NCI-H2081 treated with DMSO at 0.1 percent for 48 hours (cell line): ENCODE results near the gene MAP3K13.

Experiments used
- DNase-seq: peaks from one replicate; lab custom pipeline; 2025; lab: John Stamatoyannopoulos, UW

The MAP3K13 gene, protein sequence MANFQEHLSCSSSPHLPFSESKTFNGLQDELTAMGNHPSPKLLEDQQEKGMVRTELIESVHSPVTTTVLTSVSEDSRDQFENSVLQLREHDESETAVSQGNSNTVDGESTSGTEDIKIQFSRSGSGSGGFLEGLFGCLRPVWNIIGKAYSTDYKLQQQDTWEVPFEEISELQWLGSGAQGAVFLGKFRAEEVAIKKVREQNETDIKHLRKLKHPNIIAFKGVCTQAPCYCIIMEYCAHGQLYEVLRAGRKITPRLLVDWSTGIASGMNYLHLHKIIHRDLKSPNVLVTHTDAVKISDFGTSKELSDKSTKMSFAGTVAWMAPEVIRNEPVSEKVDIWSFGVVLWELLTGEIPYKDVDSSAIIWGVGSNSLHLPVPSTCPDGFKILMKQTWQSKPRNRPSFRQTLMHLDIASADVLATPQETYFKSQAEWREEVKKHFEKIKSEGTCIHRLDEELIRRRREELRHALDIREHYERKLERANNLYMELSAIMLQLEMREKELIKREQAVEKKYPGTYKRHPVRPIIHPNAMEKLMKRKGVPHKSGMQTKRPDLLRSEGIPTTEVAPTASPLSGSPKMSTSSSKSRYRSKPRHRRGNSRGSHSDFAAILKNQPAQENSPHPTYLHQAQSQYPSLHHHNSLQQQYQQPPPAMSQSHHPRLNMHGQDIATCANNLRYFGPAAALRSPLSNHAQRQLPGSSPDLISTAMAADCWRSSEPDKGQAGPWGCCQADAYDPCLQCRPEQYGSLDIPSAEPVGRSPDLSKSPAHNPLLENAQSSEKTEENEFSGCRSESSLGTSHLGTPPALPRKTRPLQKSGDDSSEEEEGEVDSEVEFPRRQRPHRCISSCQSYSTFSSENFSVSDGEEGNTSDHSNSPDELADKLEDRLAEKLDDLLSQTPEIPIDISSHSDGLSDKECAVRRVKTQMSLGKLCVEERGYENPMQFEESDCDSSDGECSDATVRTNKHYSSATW

DNA sequence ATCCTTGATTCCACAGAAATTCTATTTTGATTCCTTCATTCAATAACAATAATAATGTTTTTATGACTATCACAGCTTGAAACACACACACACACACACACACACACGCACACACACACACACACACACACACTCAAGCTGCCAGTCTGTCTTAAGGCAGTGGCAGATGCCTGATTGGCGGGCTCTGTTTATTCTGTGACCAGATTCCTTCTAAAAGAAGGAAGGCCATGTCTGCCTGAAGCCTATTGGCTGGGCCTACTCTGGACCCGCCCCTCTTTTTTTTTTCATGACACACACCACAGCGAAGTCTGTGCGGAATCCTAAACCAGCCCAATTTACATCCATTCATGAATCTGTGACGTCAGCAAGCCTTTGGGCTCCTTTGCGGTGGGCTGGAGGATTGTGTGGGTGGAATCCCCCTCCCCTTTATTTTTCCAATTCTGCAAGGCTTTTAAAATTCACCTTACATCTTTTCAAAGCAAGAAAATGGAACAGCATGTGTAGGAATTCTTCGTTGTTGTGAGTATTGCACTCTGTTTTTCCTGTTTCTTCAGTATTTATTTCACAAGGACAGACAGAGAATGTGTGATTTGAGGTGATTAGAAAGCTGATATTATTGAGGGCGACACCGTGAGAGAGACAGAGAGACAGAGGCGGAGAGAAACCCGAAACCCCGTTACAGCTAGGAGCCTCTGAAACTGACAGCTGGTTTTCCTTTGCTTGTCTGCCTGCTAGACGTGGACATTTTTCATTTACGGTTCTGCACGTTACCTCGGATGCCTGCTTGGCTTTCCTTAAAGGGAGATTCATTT, at the start of gene MAP3K13:
MAP3K13 (plus strand) TSS at position 287 of the 812 bp plus-strand sequence. CDS start 65,446 bp downstream, outside the sequence.
- DNase-seq: peak; percentile 96

DNA sequence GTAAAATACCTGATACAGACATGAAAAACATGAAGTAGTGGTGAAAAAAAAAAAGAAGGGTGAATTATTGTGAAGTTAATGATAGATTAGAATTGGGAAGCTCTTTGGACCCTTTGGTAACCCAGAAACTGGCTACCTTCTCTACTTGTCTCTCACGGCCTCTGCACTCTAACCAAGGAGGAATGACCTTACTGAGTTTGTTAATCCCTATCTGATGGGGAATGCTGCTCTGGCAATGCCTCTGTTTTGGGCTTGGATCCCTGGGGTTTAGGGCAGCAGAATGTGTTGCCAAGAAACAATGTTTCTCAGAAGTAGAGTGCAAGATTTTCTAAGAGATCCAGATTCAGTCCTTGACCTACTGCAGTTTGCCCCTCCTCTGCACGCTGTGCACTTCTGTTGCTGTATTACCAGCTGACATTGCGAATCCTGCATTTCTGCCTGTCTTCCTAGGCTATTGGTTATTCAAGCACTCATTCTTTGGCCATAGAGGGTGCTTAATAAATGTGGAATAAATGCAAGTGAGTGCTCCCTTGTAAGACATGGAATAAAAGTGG, 49.2 kb upstream of the MAP3K13 start:
- DNase-seq: no peak

DNA sequence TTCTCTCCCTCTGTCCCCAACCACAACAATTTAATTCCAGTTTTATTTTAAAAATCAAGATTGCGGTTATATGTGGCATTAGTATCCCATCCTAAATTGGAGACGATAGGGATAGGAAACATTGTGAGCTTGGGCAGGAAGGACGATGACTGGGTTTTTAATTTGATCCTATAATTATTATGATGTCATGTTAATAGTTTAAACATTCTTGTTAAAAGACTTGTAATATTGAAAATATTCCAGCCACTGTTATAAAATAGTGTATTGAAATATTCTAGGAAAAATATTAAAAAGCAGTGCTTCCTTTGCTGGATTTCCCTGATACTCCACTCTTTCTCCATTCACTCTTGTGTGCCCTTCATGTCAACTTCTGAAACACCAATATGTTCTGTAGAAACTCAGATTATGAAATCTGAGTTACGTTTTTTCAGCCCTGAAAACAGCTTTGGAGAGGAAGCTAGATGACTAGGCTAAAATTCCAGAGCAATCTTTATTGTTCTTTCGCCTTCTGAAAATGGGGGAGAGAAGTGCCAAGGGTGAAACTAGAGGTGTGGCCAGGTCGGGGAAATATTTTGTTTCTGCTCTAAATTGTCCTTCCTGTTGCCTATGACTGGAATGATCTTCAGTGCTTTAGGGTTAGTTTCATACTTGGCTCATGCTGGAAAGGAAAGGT, 46.1 kb upstream of the MAP3K13 start:
- DNase-seq: no peak

DNA sequence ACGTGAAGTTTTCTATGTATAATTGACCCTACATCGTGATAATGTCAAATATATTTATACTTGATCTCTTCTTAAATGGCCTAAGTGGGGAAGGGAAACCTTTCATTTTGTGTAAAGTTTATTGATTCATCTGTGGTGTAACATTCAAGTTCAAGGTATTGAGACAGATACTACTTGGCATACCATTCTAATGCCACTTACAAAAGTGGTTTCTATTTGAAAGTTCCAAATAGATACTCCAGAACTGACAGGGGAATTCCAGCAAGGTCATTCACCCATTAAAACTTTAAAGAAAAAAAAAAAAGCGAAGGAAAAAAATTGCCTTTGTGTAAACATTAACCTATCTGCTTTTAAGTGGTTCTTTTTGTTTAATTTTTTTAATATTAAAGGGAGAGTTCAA, 45.3 kb upstream of the MAP3K13 start:
- DNase-seq: no peak

DNA sequence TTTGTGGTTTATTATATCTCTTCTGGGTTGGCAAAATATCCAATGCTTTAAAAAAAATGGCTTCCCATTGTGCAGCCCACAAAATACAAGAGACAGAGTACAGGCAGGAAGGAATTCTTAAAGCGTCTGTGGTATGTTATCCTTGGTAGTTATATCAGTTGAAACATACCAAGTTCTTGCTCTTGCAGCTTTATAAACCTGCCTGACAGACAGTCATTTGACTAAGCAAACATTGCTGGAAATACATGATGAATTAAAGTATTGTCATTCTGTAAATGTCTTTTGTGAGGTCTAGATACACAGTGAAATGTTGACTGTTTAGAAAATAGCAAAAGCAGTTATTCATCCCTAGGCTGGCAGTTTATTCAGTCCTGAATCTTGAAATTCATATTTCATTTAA, 44.8 kb upstream of the MAP3K13 start:
- DNase-seq: no peak

DNA sequence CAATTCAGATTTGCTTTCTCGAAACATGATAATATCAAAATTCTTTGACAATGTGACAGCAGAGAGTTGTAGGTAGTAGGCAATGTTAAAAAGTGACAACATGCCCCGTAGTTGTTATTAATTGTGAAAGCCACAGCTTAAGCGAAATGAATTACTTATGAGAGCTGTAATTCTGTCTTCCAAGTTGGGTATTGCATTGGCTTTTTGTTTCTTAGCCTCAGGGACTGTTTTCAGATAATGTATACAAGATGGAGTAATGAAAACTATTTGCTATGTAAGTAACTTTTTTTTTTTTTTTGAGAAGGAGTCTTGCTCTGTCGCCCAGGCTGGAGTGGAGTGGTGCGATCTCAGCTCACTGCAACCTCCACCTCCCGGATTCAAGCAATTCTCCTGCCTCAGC, 43.1 kb upstream of the MAP3K13 start:
- no peak for DNase-seq

DNA sequence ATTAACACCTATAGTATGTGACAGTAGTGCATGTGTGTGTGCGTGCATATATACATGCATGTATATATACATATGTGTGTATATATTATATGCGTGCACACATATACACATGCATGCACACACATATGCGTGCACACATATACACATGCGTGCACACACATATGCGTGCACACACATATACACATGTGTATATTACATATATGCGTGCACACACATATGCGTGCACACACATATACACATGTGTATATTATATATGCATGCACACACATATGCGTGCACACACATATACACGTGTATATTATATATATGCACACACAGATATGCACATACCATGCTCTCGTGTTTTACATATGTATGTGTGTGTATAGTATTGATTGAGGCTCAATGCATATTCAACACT, 42.0 kb upstream of the MAP3K13 start:
- no peak for DNase-seq

DNA sequence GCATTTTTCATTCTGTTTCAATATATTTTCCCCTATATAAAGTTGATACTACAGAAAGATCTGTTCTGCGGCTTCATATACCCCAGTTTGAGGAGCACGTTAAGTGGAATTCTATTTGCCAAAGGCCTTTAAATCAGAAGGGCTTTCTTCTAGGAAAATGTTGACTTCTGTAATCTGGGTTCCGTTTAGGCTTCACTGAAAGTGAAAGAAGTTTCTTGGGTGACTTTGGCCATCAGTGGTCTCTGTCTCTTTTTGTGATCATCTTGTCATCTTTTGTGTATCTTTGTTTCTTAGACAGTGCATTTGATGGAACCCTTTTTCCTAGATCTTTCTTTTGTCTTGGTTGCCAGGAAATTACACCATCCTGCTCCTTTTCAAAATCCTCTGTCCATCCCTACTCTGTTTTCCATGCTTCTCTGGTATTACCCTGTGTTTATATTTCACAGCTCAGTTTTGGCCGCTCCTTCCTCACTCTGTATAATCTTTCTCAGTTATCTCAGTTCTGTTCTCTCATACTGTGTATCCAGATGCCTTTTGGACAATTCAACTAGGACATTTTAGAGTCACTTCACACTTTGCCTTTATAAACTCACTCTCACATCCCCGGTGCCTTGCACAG, 40.7 kb upstream of the MAP3K13 start:
- no peak for DNase-seq

DNA sequence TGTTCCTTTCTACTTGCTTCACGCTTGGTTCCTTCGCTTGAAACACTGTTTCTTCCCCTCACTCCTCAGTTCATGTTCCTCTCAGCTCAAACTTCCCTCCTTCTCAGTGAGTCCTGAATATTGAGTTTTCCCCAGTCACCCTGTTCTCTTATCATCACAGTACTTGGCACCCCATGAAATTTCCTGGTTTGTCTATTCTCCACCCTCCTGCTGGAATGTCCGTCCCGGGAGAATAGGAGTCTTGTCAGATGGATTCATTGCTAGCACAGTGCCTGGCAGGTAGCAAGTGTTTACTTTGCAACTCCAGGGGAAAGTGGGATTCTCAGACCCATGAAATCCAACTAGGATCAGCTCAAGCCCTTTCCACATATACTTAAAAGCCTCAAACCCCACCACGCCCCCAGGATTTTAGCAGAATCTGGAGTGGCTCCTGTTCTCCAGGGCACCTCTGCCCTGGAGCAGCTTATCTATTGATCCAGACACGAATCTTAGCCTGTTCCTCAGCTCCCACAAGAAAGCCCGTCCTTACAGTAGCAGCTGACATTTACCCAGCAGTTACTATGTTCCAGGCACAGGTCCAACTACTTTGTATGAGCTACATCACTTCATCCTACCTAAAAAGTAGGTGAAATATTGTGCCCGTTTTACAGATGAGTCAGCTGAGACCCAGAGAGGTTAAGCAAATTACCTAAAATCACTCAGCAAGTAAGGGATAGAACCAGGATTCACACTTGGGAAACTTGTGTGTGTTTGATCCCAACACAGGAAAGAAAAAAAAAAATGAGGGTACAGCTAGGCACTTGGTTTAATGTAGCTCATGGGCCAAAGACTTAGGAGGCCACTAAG, 36.8 kb upstream of the MAP3K13 start:
- DNase-seq: no peak

DNA sequence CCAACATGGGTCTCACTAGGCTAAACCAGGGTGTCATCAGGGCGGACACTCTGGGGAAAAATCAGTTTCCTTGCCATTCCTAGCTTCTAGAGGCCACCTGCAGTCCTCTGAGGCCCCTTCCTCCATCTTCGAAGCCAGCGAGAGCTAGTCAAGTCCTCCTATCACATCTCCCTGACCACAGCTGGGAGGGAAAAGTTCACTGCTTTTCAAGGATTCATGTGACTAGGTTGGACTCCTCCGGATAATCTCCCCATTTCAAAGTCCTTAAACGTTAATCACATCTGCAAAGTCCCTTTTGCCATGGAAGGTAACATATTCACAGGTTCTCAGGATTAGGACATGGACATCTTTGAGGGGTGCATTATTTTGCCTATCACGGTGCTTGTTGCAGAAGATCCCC, 35.9 kb upstream of the MAP3K13 start:
- DNase-seq: no peak

DNA sequence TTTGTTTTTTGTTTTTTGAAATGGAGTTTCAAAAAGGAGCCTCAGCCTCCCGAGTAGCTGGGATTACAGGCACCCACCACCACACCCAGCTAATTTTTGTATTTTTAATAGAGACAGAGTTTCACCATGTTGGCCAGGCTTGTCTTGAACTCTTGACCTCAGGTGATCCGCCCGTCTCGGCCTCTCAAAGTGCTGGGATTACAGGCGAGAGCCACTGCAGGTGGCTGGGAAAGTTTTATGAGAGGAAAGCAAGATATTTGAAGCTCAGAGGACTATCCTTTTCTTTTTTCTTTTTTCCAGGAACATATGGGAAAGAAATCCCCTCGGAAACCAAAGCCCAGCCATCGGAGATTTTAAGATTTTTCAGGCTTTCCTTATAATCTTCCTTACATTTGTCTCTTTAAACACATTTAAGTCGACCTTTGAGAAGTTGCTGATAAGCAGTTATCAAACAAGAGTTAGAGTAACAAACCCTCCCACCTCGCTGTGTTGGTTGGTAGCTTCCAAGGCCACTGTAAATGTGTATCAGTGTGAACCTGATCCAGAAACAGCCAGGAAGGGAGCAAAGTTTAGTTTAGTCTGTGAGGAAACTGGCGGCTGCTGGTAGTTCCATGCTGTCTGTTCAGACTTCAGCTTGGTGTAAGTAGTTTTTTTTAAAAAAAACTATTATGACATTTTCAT, 34.5 kb upstream of the MAP3K13 start:
- DNase-seq: no peak

DNA sequence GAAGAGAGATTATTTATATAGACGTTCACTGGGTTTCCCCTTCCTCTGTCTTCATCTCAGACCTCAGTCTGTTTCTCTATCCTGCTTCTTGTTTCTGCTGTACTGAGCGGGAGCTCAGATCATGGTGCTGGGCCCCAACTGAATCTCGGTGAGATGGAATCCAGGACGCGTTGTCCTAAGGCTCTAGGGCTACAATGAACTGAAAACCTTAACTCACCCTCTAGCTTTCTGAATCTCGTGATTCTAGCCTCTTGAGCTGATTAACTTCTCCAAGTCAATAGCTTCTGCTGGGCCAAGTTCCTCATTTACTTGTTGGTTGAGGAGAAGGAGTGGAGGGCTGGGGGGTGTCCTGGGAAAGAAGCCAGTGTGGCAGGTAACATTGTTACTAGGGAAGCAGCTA, 32.7 kb upstream of the MAP3K13 start:
- no peak for DNase-seq

DNA sequence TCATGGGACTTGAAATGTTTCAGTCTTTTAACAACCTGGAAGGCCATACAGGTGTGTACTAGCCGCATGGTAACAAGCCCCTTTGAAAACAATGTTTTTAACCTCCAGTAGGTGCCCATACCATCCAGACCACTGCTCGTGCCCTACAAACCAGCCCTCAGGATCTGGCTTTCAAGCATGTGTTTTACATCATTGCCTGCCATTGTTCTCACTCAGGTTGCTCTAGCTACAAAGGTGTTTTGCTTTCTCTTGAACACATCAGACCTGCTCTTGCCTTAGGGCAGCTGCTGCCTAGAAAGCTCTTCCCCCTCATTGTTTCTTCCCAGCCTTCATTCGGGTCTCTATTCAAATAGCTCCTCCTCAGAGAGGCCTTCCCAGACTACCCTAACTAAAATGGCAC, 32.3 kb upstream of the MAP3K13 start:
- DNase-seq: no peak

DNA sequence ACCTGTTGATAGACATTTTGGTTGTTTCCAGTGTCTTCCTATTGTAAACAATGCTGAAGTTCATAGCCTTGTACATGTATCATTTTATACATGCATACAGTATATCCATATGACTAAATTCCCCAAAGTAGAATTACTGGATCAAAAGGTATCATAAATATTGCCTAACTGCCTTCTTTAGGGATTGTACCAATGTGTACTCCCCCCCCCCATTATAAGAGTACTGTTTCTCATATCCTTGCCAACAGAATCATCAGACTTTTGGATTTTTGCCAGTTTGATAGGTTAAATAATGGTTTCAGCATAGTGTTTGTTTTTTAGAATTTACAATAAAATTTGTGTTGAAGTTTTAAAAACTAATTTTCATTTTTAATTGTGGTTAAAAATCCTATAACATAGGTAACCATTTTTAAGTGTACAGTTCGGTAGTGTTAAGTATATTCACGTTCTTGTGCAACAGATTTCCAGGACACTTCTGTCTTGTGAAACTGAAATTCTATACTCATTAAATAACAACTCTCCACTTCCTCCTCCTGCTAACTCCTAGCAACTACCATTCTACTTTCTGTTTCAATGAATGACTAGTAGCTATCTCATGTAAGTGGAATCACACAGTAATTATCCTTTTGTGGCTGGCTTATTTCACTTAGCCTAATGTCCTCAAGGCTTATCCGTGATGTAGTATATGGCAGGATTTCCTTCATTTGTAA, 30.8 kb upstream of the MAP3K13 start:
- DNase-seq: peak; percentile 81

DNA sequence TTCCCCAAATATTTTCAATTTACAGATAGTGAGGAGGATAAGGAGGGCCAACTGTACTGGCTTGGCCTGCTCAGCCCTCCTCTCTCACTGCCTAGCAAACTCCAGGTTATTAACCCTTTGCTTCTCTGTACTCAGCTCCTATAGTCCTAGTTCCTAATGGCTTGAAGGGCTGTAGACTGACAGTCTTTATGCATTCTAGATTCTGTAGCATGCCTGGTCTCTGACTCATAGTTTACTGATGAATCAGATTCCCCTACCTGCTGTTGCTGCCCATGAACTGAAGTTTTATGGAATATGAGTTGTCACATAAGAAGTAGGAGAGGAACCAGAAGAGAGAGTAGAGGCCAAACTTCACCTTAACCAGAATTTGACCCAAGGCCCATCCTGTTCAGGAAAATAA, 27.1 kb upstream of the MAP3K13 start:
- DNase-seq: no peak

DNA sequence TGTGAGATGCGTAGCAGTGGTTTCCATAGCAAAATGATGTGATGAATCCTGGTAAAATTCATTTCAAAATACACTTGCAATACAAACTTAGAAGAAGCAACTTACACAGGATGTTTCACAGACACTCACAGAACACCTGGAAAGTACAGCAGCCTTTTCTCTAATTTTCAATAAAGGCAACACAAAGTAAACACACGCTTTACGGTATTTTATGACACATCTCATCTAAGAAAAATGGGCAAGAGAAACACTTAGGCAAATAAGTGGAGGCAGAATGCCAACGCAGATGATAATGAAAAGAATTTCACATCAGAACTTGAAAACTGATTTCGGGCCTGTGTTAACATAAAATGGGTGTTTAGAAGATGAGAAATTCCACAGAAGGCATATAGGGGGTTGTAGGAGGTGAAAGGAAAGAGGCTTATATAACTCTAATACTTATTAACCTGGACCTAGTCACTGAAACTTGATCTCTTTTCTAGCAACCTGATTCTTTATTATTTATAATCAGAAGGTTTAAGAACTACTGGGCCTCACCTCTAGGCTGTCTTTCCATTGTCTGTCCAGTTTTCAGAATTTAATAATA, 25.6 kb upstream of the MAP3K13 start:
- DNase-seq: no peak

DNA sequence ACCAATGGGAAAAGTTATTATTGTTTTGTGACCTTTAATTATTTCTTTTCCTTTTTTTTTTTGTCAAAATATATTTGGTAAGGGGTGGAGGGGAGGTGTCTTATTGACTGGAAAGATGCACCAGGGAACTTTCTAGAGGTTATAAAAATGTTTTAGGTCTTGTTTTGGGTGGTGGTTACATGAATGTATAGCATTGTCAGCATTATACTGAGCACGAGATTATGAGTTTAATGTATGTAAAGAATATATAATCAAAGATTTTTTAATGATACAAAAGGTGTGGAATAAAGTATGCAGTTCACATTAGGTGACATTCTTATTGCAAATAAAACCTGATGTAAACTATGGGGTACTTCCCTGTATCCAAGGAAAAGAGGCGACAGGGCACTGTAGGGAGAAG, 23.0 kb upstream of the MAP3K13 start:
- DNase-seq: no peak

DNA sequence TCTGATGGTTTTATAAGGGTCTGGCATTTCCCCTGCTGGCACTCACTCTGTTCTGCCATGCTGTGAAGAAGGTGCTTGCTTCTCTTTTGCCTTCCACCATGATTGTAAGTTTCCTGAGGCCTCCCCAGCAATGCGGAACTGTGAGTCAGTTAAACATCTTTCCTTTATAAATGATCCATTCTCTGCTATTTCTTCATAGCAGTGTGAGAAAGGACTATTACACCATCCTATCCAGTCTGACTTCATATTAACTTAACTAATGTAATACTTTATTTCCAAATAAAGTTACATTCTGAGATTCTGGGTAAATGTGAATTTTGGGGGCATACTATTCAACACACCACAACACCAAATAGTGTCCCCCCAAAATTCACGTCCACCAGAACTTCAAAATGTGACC, 22.2 kb upstream of the MAP3K13 start:
- DNase-seq: no peak
